ENCODE data around the gene CNFN.

Gene CNFN

DNA sequence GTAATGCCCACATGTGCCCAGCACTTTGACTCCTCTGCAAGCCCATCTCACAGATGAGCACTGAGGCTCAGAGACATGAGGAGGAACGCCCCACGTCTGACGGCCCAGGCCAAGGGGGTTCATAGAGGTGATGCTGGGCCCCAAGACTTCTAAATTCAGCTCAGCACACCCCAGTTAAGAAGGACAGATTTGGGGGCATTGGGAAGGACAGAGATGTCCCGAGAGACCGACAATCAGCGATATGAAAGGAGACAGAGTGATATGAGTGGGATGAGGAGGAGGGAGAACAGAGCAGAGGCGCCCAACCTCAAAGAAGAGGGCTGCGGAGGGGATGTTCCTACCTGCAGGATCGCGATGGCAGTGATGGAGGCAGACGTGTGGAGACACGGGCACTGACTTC, at the start of gene CNFN:
TSS of gene CNFN (minus strand) at position 399 of the 400 bp plus-strand sequence. CDS start 1,260 bp downstream, outside the sequence.
- peaks cover 9 to 11% of the 10 kb centered on the region in 2 donors for H3K27me3 ChIP-seq (ENCODE audit: control insufficient read depth in 1 of 2, insufficient read depth in 2 of 2, low read length in 2 of 2)
- H3K9ac ChIP-seq (ENCODE audit: low read depth in 1 of 2, low read length in 2 of 2): no peak within 1 kb of the TSS
- no peak within 1 kb of the TSS for H3K27ac ChIP-seq (ENCODE audit: low read depth, low read length)

DNA sequence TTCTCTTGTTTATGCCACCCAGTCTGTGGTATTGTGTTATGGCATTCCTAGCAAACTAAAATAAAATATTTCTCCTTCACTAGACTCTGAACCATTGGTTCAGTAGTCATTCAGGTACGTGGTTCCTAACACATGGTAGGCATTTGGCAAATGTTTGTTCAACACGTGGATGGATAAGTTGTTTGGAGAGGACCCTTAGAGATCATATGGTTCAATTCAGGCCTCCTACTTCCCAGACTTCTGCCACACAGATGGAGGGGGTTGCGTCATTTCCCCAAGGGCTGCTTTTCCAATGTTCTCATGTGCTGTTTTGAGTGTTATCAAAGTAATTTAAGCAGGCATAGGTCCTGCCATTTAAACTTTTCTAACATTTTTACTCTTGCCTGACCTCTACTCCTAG, 45.9 kb upstream of the CNFN start:
- H3K4me1 ChIP-seq (ENCODE audit: control insufficient read depth in 1 of 2, insufficient read depth in 2 of 2, low read length in 2 of 2): peaks cover 15 to 20% of the 10 kb centered on the region in 2 donors
- no peaks in the 10 kb centered on the region for H3K36me3 ChIP-seq (ENCODE audit: control insufficient read depth in 1 of 2, insufficient read depth in 2 of 2, low read length in 2 of 2)
- no peaks in the 10 kb centered on the region for H3K27me3 ChIP-seq (ENCODE audit: control insufficient read depth in 1 of 2, insufficient read depth in 2 of 2, low read length in 2 of 2)
- no peak overlapping the region for H3K9ac ChIP-seq (ENCODE audit: low read depth in 1 of 2, low read length in 2 of 2)
- H3K4me3 ChIP-seq (ENCODE audit: low read depth in 1 of 2, low read length in 2 of 2): no peak overlapping the region
- no peaks in the 10 kb centered on the region for H3K9me3 ChIP-seq (ENCODE audit: control insufficient read depth in 1 of 2, low read length in 2 of 2)
- no peak overlapping the region for H3K27ac ChIP-seq (ENCODE audit: low read depth, low read length)

More for the DNA sequence above, at the start of gene CNFN:
- Histone ChIP-seq H3K9me3 (ENCODE audit: control insufficient read depth in 1 of 2, low read length in 2 of 2) (no peaks in the 10 kb centered on the region), H3K4me1 (ENCODE audit: control insufficient read depth in 1 of 2, insufficient read depth in 2 of 2, low read length in 2 of 2) (peaks cover 5 to 7% of the 10 kb centered on the region in 2 donors), H3K36me3 (ENCODE audit: control insufficient read depth in 1 of 2, insufficient read depth in 2 of 2, low read length in 2 of 2) (no peaks in the 10 kb centered on the region), H3K4me3 (ENCODE audit: low read depth in 1 of 2, low read length in 2 of 2) (no peak within 1 kb of the TSS)

DNA sequence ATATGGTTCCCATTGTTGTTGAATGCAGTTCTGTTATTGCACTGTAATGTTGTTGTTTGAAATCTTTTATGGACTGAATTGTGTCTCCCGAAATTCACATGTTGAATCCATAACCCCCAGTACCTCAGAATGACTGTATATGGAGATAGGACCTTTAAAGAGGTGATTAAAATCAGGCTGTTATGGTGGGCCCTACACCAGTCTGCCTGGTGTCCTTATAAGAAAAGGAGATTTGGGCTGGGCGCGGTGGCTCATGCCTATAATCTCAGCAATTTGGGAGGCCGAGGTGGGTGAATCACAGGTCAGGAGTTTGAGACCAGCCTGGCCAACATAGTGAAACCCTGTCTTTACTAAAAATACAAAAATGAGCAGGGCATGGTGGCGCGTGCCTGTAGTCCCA, 45.2 kb upstream of the CNFN start:
- Histone ChIP-seq H3K27ac (ENCODE audit: low read depth, low read length) (no peak overlapping the region), H3K4me3 (ENCODE audit: low read depth in 1 of 2, low read length in 2 of 2) (no peak overlapping the region), H3K4me1 (ENCODE audit: control insufficient read depth in 1 of 2, insufficient read depth in 2 of 2, low read length in 2 of 2) (peaks cover 8 to 13% of the 10 kb centered on the region in 2 donors), H3K9me3 (ENCODE audit: control insufficient read depth in 1 of 2, low read length in 2 of 2) (no peaks in the 10 kb centered on the region), H3K36me3 (ENCODE audit: control insufficient read depth in 1 of 2, insufficient read depth in 2 of 2, low read length in 2 of 2) (no peaks in the 10 kb centered on the region), H3K9ac (ENCODE audit: low read depth in 1 of 2, low read length in 2 of 2) (no peak overlapping the region), H3K27me3 (ENCODE audit: control insufficient read depth in 1 of 2, insufficient read depth in 2 of 2, low read length in 2 of 2) (no peaks in the 10 kb centered on the region)

DNA sequence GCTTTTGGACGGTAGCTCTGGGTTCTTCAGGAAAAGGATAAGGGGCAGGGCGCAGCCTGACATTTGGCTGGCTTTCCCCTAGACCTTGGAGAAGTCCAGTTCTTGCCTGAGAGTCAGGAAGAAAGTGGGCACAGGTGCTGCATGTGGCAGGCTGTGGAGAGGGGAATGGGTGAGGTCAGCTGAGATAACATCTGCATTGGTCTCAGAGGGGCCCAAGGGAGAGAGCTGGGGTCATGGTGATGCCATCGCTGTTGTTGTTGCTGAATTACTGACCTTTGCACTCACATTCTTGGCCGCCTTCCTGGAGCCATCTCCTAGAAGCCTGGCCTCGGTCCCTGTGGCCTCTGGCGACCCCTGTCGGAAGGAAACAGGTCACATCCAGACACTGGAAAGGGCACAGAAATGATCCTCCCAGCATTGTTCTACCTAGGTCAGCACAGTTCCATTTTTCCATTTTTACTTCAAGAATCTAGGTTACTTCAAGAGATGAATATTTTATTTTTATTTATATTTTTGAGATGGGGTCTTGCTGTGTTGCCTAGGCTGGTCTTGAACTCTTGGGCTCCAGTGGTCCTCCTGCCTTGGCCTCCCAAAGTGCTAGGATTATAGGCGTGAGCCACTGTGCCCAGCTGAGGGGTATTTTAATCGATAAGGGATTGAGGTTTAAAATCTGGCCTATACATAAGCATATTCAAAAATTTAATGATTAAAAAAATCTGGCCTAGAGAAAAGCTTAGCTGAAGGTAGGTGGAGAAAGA, 43.6 kb upstream of the CNFN start:
- Histone ChIP-seq H3K27ac (ENCODE audit: low read depth, low read length) (no peak overlapping the region), H3K9me3 (ENCODE audit: control insufficient read depth in 1 of 2, low read length in 2 of 2) (no peaks in the 10 kb centered on the region), H3K27me3 (ENCODE audit: control insufficient read depth in 1 of 2, insufficient read depth in 2 of 2, low read length in 2 of 2) (no peaks in the 10 kb centered on the region), H3K9ac (ENCODE audit: low read depth in 1 of 2, low read length in 2 of 2) (no peak overlapping the region), H3K4me1 (ENCODE audit: control insufficient read depth in 1 of 2, insufficient read depth in 2 of 2, low read length in 2 of 2) (peaks cover 6 to 12% of the 10 kb centered on the region in 2 donors), H3K4me3 (ENCODE audit: low read depth in 1 of 2, low read length in 2 of 2) (no peak overlapping the region), H3K36me3 (ENCODE audit: control insufficient read depth in 1 of 2, insufficient read depth in 2 of 2, low read length in 2 of 2) (no peaks in the 10 kb centered on the region)

DNA sequence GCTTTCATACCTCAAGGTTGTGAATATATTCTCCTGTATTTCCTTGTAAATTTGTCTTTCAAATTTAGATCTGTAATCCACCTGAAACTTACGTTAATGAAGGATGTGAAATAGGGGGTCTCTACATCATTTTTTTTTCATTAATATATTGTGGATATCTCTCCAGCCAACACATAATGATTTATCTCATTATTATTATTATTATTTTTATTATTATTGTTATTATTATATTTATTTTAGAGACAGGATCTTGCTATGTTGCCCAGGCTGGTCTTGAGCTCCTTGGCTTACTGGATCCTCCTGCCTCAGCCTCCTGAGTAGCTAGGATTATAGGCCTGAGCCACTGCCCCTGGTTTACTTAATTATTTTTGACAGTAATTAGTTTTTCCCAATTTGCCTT, 41.4 kb upstream of the CNFN start:
- Histone ChIP-seq H3K27me3 (ENCODE audit: control insufficient read depth in 1 of 2, insufficient read depth in 2 of 2, low read length in 2 of 2) (no peaks in the 10 kb centered on the region), H3K27ac (ENCODE audit: low read depth, low read length) (no peak overlapping the region), H3K9ac (ENCODE audit: low read depth in 1 of 2, low read length in 2 of 2) (no peak overlapping the region), H3K36me3 (ENCODE audit: control insufficient read depth in 1 of 2, insufficient read depth in 2 of 2, low read length in 2 of 2) (no peaks in the 10 kb centered on the region), H3K4me3 (ENCODE audit: low read depth in 1 of 2, low read length in 2 of 2) (no peak overlapping the region), H3K4me1 (ENCODE audit: control insufficient read depth in 1 of 2, insufficient read depth in 2 of 2, low read length in 2 of 2) (peaks cover 6 to 12% of the 10 kb centered on the region in 2 donors), H3K9me3 (ENCODE audit: control insufficient read depth in 1 of 2, low read length in 2 of 2) (no peaks in the 10 kb centered on the region)

DNA sequence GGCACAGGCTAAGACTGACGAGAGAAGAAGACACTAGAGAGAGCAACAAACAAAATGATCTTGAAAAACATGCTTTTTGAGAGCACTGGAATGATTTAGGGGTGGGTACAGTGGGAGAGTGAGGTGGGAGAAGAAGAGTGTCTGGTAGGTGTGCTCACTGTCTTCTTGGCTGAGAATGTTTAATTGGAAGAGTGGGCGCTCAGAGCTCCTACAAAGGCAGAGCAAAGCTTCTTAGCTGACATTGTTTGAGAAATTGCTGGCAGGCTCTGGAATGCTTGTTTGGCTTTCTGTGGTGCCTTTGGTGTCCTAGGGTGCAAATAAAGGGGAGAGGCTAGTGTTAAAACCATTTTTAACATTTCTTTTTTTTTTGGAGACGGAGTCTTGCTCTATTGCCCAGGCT, 38.6 kb upstream of the CNFN start:
- H3K9me3 ChIP-seq (ENCODE audit: control insufficient read depth in 1 of 2, low read length in 2 of 2): no peaks in the 10 kb centered on the region
- H3K9ac ChIP-seq (ENCODE audit: low read depth in 1 of 2, low read length in 2 of 2): no peak overlapping the region
- H3K4me1 ChIP-seq (ENCODE audit: control insufficient read depth in 1 of 2, insufficient read depth in 2 of 2, low read length in 2 of 2): peaks cover 15 to 16% of the 10 kb centered on the region in 2 donors
- no peaks in the 10 kb centered on the region for H3K27me3 ChIP-seq (ENCODE audit: control insufficient read depth in 1 of 2, insufficient read depth in 2 of 2, low read length in 2 of 2)
- H3K4me3 ChIP-seq (ENCODE audit: low read depth in 1 of 2, low read length in 2 of 2): no peak overlapping the region
- H3K27ac ChIP-seq (ENCODE audit: low read depth, low read length): no peak overlapping the region
- no peaks in the 10 kb centered on the region for H3K36me3 ChIP-seq (ENCODE audit: control insufficient read depth in 1 of 2, insufficient read depth in 2 of 2, low read length in 2 of 2)

DNA sequence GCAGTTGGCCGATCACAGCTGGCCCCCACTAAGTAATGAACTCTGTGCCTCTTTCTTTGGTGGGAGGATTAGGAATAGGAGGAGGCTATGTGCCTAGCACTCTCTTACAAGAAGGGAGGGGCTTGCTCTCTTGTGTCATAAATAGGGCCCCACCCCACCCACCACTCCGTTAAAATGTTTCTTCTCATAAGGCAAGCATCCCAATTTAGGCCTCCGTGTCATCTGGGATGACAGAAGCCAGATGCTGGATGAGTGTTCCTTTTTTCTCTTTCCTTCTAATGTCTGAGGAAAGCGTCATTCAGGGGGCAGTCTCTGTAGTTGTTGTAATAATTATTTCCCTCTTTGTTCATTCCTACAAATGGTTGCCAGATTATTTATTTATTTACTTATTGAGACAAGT, 37.2 kb upstream of the CNFN start, which contains the start of gene LIPE:
TSS of gene LIPE (minus strand) at position 76 of the 400 bp plus-strand sequence. CDS start 239 bp downstream, outside the sequence.
- H3K27ac ChIP-seq (ENCODE audit: low read depth, low read length): no peak within 1 kb of the TSS
- H3K9ac ChIP-seq (ENCODE audit: low read depth in 1 of 2, low read length in 2 of 2): no peak within 1 kb of the TSS
- no peak within 1 kb of the TSS for H3K4me3 ChIP-seq (ENCODE audit: low read depth in 1 of 2, low read length in 2 of 2)
- no peaks in the 10 kb centered on the region for H3K36me3 ChIP-seq (ENCODE audit: control insufficient read depth in 1 of 2, insufficient read depth in 2 of 2, low read length in 2 of 2)
- no peaks in the 10 kb centered on the region for H3K27me3 ChIP-seq (ENCODE audit: control insufficient read depth in 1 of 2, insufficient read depth in 2 of 2, low read length in 2 of 2)
- peaks cover 14 to 18% of the 10 kb centered on the region in 2 donors for H3K4me1 ChIP-seq (ENCODE audit: control insufficient read depth in 1 of 2, insufficient read depth in 2 of 2, low read length in 2 of 2)
- no peaks in the 10 kb centered on the region for H3K9me3 ChIP-seq (ENCODE audit: control insufficient read depth in 1 of 2, low read length in 2 of 2)

- Histone ChIP-seq H3K4me3 (ENCODE audit: low read depth in 1 of 2, low read length in 2 of 2) (no peak overlapping the region), H3K27ac (ENCODE audit: low read depth, low read length) (no peak overlapping the region), H3K9ac (ENCODE audit: low read depth in 1 of 2, low read length in 2 of 2) (no peak overlapping the region), H3K9me3 (ENCODE audit: control insufficient read depth in 1 of 2, low read length in 2 of 2) (no peaks in the 10 kb centered on the region), H3K4me1 (ENCODE audit: control insufficient read depth in 1 of 2, insufficient read depth in 2 of 2, low read length in 2 of 2) (peaks cover 20 to 25% of the 10 kb centered on the region in 2 donors), H3K27me3 (ENCODE audit: control insufficient read depth in 1 of 2, insufficient read depth in 2 of 2, low read length in 2 of 2) (no peaks in the 10 kb centered on the region), H3K36me3 (ENCODE audit: control insufficient read depth in 1 of 2, insufficient read depth in 2 of 2, low read length in 2 of 2) (no peaks in the 10 kb centered on the region)
Observed at GRCh38 chr19:42426643-42427042, 36.5 kb upstream of the CNFN start.

DNA sequence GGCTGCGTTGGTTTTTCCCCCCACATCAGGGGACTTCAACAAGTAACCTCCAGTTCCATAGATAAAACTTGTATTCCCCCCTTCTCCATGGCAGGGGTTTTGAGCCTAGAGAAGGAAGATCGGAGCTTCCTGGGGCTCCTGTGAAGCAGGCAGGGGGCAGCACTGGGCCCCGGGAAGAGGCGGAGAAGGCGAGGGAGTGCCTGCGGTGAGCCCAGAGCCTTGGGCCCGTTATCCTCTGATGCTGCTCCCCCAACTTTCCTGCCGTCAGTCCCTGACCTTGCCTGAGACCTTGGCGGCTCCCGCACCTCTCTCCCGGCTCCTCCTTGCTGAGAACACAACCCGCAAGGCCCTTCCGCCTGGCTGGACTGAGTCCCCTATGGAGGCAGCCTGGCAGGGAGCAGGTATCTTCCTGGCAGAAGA, 34.6 kb upstream of the CNFN start:
- Histone ChIP-seq H3K4me1 (ENCODE audit: control insufficient read depth in 1 of 2, insufficient read depth in 2 of 2, low read length in 2 of 2) (peaks cover 30 to 31% of the 10 kb centered on the region in 2 donors), H3K4me3 (ENCODE audit: low read depth in 1 of 2, low read length in 2 of 2) (no peak overlapping the region), H3K9ac (ENCODE audit: low read depth in 1 of 2, low read length in 2 of 2) (no peak overlapping the region), H3K27ac (ENCODE audit: low read depth, low read length) (no peak overlapping the region), H3K27me3 (ENCODE audit: control insufficient read depth in 1 of 2, insufficient read depth in 2 of 2, low read length in 2 of 2) (no peaks in the 10 kb centered on the region), H3K36me3 (ENCODE audit: control insufficient read depth in 1 of 2, insufficient read depth in 2 of 2, low read length in 2 of 2) (no peaks in the 10 kb centered on the region), H3K9me3 (ENCODE audit: control insufficient read depth in 1 of 2, low read length in 2 of 2) (no peaks in the 10 kb centered on the region)

- peak overlapping the region; percentile 76 to 95 for H3K4me3 ChIP-seq (ENCODE audit: low read depth in 1 of 2, low read length in 2 of 2)
Observed at GRCh38 chr19:42424345-42424707, 34.2 kb upstream of the CNFN start.

More at GRCh38 chr19:42424345-42424707, 34.2 kb upstream of the CNFN start:
- Histone ChIP-seq H3K9ac (ENCODE audit: low read depth in 1 of 2, low read length in 2 of 2) (no peak overlapping the region), H3K4me1 (ENCODE audit: control insufficient read depth in 1 of 2, insufficient read depth in 2 of 2, low read length in 2 of 2) (peaks cover 30 to 31% of the 10 kb centered on the region in 2 donors), H3K36me3 (ENCODE audit: control insufficient read depth in 1 of 2, insufficient read depth in 2 of 2, low read length in 2 of 2) (no peaks in the 10 kb centered on the region), H3K9me3 (ENCODE audit: control insufficient read depth in 1 of 2, low read length in 2 of 2) (no peaks in the 10 kb centered on the region), H3K27me3 (ENCODE audit: control insufficient read depth in 1 of 2, insufficient read depth in 2 of 2, low read length in 2 of 2) (no peaks in the 10 kb centered on the region), H3K27ac (ENCODE audit: low read depth, low read length) (no peak overlapping the region)

All from duodenal mucosa (tissue), 2 donors.